Measurements from ENCODE around the gene S100A7.

S100A7 gene

GRCh38 chr1:153478047-153478691 is 17.7 kb upstream of the S100A7 start:
- no peak for DNase-seq (ENCODE audit: low spot score)
- TF ChIP-seq CTCF (IDR thresholded peaks at IDR 0.05): no peak
- no peak overlapping the region for H3K27ac ChIP-seq
- no peak overlapping the region for H3K4me3 ChIP-seq

GRCh38 chr1:153476491-153477093 is 16.1 kb upstream of the S100A7 start:
- no peak overlapping the region for H3K27ac ChIP-seq
- DNase-seq (ENCODE audit: low spot score): no peak
- no peak for TF ChIP-seq CTCF (IDR thresholded peaks at IDR 0.05)
- H3K4me3 ChIP-seq: no peak overlapping the region

- no peak for TF ChIP-seq CTCF (IDR thresholded peaks at IDR 0.05)
- Histone ChIP-seq H3K27ac (no peak overlapping the region), H3K4me3 (no peak overlapping the region)
- DNase-seq (ENCODE audit: low spot score): no peak
Observed at GRCh38 chr1:153475282-153475681, 14.8 kb upstream of the S100A7 start.

GRCh38 chr1:153474347-153474746 is 13.9 kb upstream of the S100A7 start:
- Histone ChIP-seq H3K4me3 (no peak overlapping the region), H3K27ac (no peak overlapping the region)
- no peak for DNase-seq (ENCODE audit: low spot score)
- no peak for TF ChIP-seq CTCF (IDR thresholded peaks at IDR 0.05)

GRCh38 chr1:153470707-153471106 is 10.3 kb upstream of the S100A7 start:
- no peak overlapping the region for H3K27ac ChIP-seq
- H3K4me3 ChIP-seq: no peak overlapping the region
- TF ChIP-seq CTCF (IDR thresholded peaks at IDR 0.05): no peak
- DNase-seq (ENCODE audit: low spot score): no peak

GRCh38 chr1:153466908-153467307 is 6.5 kb upstream of the S100A7 start:
- DNase-seq (ENCODE audit: low spot score): no peak
- TF ChIP-seq CTCF (IDR thresholded peaks at IDR 0.05): no peak
- Histone ChIP-seq H3K27ac (peak overlapping the region in 1 of 2 donors; percentile 21), H3K4me3 (no peak overlapping the region)

Data from coronary artery (tissue), 2 donors.